Ishikawa (cell line): Measurements from ENCODE around the gene GRIK4.

Source experiments
- CEBPB ChIP-seq: IDR thresholded peaks from 2 replicates; pipeline ENCODE4 v1.6.1; 2012
- CREB1 ChIP-seq: IDR thresholded peaks from 2 replicates; pipeline ENCODE4 v1.6.1; 2012; ENCODE audit warnings: low read depth
- EGR1 ChIP-seq: IDR thresholded peaks from 2 replicates; pipeline ENCODE4 v1.6.1; 2012
- EP300 ChIP-seq: IDR thresholded peaks from 2 replicates; pipeline ENCODE4 v1.6.1; 2012; ENCODE audit warnings: borderline replicate concordance
- FOXM1 ChIP-seq: IDR thresholded peaks from 2 replicates; pipeline ENCODE4 v1.6.1; 2012; ENCODE audit warnings: low read depth, borderline replicate concordance
- MAX ChIP-seq: IDR thresholded peaks from 2 replicates; pipeline ENCODE4 v1.6.1; 2012
- NFIC ChIP-seq: IDR thresholded peaks from 2 replicates; pipeline ENCODE4 v1.6.1; 2012
- RAD21 ChIP-seq: IDR thresholded peaks from 2 replicates; pipeline ENCODE4 v1.6.1; 2012; ENCODE audit warnings: low read depth
- REST ChIP-seq: IDR thresholded peaks from 2 replicates; pipeline ENCODE4 v1.6.1; 2012; ENCODE audit warnings: low read depth, mild to moderate bottlenecking
- TAF1 ChIP-seq: IDR thresholded peaks from 2 replicates; pipeline ENCODE4 v1.6.1; 2012; ENCODE audit warnings: low read depth, mild to moderate bottlenecking
- TCF12 ChIP-seq: IDR thresholded peaks from 2 replicates; pipeline ENCODE4 v1.6.1; 2012; ENCODE audit warnings: low read depth
- TEAD4 ChIP-seq: IDR thresholded peaks from 2 replicates; pipeline ENCODE4 v1.6.1; 2012
- USF1 ChIP-seq: IDR thresholded peaks from 2 replicates; pipeline ENCODE4 v1.6.1; 2012
- YY1 ChIP-seq: IDR thresholded peaks from 2 replicates; pipeline ENCODE4 v1.6.1; 2012; ENCODE audit warnings: low read depth
- ZBTB7A ChIP-seq: IDR thresholded peaks from 2 replicates; pipeline ENCODE4 v1.6.1; 2012; ENCODE audit warnings: low read depth

The GRIK4 gene

GRCh38 chr11:120940160-120940848, 428.8 kb downstream of the GRIK4 start:
- TF ChIP-seq MAX (no peak), USF1 (no peak), FOXM1 (no peak), YY1 (no peak), CREB1 (no peak), TCF12 (no peak), RAD21 (no peak), NFIC (no peak), TEAD4 (no peak), REST (no peak), EP300 (no peak), EGR1 (no peak), TAF1 (no peak), ZBTB7A (no peak), CEBPB (no peak)

- TF ChIP-seq REST, result no peak
- TF ChIP-seq MAX, result no peak
- no peak for TF ChIP-seq YY1
- TF ChIP-seq RAD21, result no peak
- no peak for TF ChIP-seq EGR1
- TF ChIP-seq ZBTB7A, result no peak
- TF ChIP-seq FOXM1, result no peak
- no peak for TF ChIP-seq NFIC
- no peak for TF ChIP-seq USF1
- no peak for TF ChIP-seq CEBPB
Observed at GRCh38 chr11:120941000-120941399, 429.5 kb downstream of the GRIK4 start.

- TF ChIP-seq NFIC (no peak), EGR1 (no peak)
Observed at GRCh38 chr11:120942701-120943100, 431.2 kb downstream of the GRIK4 start.

GRCh38 chr11:120945042-120945441, 433.5 kb downstream of the GRIK4 start:
- TF ChIP-seq USF1 (no peak), EGR1 (no peak), TEAD4 (no peak), RAD21 (peak; percentile 27)

GRCh38 chr11:120950880-120951279, 439.3 kb downstream of the GRIK4 start:
- no peak for TF ChIP-seq TEAD4
- TF ChIP-seq EP300, result no peak
- TF ChIP-seq FOXM1, result no peak
- no peak for TF ChIP-seq USF1
- TF ChIP-seq TCF12, result no peak
- no peak for TF ChIP-seq TAF1
- TF ChIP-seq RAD21, result no peak
- TF ChIP-seq ZBTB7A, result no peak
- TF ChIP-seq CREB1, result no peak
